GM12864 (cell line): ENCODE results near the gene NARS2.

Experiments
- DNase-seq: peaks from one replicate; pipeline ENCODE4 v3.0.0-alpha.2; 2011; ENCODE audit warnings: low read depth
- H3K4me3 ChIP-seq: 2 replicates; pipeline ENCODE4 v1.5.1; 2011; ENCODE audit warnings: mild to moderate bottlenecking, low read depth, low read length, control low read depth
- TF ChIP-seq, protein P1 (sequence below): IDR thresholded peaks from 2 replicates; pipeline ENCODE4 v1.5.1; 2011; ENCODE audit warnings: low read depth, mild to moderate bottlenecking, moderate library complexity, low read length, control low read depth, inconsistent platforms; ENCODE audit errors: missing control alignments

Gene NARS2

GRCh38 chr11:78549624-78550409 lies 24.8 kb downstream of the NARS2 start:
- no peak for DNase-seq
- TF ChIP-seq, protein P1, sequence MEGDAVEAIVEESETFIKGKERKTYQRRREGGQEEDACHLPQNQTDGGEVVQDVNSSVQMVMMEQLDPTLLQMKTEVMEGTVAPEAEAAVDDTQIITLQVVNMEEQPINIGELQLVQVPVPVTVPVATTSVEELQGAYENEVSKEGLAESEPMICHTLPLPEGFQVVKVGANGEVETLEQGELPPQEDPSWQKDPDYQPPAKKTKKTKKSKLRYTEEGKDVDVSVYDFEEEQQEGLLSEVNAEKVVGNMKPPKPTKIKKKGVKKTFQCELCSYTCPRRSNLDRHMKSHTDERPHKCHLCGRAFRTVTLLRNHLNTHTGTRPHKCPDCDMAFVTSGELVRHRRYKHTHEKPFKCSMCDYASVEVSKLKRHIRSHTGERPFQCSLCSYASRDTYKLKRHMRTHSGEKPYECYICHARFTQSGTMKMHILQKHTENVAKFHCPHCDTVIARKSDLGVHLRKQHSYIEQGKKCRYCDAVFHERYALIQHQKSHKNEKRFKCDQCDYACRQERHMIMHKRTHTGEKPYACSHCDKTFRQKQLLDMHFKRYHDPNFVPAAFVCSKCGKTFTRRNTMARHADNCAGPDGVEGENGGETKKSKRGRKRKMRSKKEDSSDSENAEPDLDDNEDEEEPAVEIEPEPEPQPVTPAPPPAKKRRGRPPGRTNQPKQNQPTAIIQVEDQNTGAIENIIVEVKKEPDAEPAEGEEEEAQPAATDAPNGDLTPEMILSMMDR, result no peak
- H3K4me3 ChIP-seq, result no peak overlapping the region

DNA sequence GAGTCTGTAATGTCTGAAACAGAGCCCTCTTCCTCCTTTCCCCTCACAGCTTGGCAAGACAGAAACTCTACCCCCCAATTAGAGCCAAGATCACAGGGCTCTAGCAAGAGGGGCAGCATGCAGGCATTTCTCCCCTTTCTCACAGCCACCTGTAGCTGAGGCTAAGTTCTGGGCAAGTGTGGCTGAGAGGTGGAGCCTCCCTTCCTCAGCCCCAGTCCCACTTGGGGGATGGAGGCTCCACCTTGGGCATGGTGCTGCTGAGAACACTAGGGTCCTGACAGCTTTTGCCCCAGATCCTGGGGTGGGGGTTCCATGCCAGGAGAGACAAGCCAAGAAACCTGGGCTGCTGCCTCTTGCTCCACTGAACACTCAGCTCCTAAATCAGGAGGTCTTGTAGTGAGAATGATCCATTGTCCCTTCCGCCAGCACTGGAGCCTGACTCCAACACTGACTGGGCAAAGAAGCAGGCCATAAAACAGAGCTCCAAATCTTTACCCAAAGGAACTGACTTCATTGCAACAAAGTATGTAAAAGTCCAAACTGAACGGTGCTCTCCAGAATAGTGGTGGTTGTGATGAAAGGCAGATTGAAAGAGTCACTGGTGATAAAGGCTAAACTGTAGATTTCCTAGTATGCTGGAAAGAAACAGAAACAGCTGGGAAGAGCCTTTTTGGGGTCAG lies 25.6 kb downstream of the NARS2 start:
- DNase-seq, result no peak
- TF ChIP-seq, protein P1, result no peak

DNA sequence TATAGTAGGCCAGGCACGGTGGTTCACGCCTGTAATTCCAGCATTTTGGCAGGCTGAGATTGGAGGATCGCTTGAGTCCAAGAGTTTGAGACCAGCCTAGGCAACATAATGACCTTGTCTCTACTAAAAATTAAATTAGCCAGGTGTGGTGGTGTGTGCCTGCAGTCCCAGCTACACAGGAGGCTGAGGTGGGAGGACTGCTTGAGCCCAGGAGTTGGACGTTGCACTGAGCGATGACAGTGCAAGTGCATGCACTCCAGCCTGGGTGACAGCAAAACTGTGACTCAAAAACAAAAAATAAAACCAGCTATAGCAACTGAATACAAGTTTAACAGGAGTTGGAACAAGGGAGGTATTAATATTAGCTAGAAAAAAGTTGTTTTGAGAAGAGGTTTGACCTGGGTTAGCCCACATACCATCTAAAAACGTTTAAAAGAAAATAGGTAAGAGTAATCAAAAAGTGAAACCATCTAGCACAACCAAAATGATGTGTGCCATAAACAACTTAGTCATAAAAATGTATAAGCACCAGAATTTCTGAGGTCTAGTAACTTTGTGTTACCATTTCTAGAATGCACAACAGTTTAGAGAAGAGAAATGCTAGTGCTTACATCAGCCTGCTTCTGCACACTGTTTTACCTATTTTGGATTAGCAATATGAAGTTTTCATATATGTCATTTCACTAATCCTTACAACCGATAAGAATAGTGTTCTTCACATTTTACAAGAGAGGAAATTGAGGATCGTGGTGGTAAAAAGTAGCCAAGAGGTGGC lies 26.5 kb downstream of the NARS2 start:
- no peak for DNase-seq
- H3K4me3 ChIP-seq, result no peak overlapping the region
- TF ChIP-seq, protein P1, result no peak

More for the DNA sequence above, 25.6 kb downstream of the NARS2 start:
- H3K4me3 ChIP-seq, result no peak overlapping the region

DNA sequence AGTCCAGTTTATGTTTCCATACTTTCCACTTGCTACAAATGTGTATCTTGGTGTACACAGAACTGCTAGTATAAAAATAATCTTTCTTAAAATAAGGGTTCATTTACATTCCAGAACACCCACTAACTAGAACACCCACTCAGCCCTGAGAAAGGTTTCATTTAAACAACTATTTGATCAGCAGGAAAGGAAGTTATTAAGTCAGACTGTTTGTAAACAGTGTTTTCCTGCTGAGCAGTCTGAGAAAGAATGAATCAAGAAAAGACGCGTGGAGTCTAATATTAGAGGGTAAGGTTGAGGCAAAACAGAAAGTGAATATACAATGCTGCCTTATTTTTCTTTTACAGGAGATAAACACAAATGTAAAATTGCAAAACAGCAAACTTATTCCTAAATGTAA lies 32.7 kb downstream of the NARS2 start:
- H3K4me3 ChIP-seq, result no peak overlapping the region
- no peak for DNase-seq
- TF ChIP-seq, protein P1, result no peak

DNA sequence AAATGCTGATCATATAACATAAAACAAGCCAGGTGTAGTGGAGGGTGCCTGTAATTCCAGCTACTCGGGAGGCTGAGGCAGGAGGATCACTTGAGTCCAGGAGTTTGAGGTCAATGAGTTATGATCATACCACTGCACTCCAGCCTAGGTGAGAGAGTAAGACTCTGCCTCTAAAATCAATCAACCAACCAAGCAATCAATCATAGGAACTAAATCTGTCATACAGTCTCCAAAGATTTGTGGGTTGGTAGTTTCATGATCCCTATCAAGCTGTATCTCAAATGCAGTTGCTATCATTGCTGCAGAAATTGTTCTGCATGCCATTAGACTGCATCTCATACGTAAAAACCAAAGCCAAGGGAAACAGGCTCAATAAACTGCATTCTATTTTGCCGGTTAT lies 33.1 kb downstream of the NARS2 start:
- no peak for DNase-seq
- no peak overlapping the region for H3K4me3 ChIP-seq
- TF ChIP-seq, protein P1, result no peak

- H3K4me3 ChIP-seq, result no peak overlapping the region
- TF ChIP-seq, protein P1, result no peak
- DNase-seq, result no peak
These were observed 34.4 kb downstream of the NARS2 start for GRCh38 chr11:78540256-78540655.
